ENCODE data around the gene ARHGEF37.
"Not testable (repeated sequence)": the region's sequence is repeated elsewhere in the genome, so short reads cannot be mapped to it uniquely, and the experiment has no call there.

Gene ARHGEF37

DNA sequence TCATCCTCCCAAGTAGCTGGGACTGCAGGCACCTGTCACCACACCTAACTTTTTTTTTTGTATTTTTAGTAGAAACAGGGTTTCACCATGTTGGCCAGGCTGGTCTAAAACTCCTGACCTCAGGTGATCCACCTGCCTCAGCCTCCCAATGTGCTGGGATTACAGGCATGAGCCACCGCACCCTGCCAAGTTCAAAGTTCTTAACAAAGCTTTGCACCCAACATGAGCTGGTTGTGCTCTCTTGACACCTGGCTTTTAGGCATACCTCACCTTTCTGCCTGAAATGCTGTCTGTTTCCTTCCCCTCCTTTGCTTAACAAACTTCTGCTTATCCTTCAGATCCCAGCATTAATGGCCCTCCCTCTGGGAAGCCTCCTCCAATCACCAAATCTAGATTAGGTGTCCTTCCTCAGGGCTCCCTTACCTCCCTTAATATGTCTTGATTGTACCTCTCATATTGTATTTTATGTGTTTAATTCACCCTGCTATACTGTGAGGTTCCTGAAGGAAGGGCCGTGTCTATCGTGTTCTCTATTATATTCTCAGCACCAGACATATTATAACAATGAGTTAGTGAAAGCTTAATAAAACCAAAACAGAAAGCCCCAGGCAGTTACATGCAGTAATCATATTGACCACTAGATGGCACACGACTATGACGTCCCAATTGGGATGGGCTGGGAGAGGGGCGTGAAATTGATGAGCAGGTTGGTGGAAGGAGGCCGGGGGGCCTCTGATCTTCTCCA, 86.0 kb downstream of the ARHGEF37 start:
- H3K4me3 ChIP-seq (ENCODE audit: low read depth, low read length): no peak overlapping the region
- TF ChIP-seq, protein P1, sequence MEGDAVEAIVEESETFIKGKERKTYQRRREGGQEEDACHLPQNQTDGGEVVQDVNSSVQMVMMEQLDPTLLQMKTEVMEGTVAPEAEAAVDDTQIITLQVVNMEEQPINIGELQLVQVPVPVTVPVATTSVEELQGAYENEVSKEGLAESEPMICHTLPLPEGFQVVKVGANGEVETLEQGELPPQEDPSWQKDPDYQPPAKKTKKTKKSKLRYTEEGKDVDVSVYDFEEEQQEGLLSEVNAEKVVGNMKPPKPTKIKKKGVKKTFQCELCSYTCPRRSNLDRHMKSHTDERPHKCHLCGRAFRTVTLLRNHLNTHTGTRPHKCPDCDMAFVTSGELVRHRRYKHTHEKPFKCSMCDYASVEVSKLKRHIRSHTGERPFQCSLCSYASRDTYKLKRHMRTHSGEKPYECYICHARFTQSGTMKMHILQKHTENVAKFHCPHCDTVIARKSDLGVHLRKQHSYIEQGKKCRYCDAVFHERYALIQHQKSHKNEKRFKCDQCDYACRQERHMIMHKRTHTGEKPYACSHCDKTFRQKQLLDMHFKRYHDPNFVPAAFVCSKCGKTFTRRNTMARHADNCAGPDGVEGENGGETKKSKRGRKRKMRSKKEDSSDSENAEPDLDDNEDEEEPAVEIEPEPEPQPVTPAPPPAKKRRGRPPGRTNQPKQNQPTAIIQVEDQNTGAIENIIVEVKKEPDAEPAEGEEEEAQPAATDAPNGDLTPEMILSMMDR (IDR thresholded peaks at IDR 0.05; ENCODE audit: low read depth, low read length): peak; percentile 84

DNA sequence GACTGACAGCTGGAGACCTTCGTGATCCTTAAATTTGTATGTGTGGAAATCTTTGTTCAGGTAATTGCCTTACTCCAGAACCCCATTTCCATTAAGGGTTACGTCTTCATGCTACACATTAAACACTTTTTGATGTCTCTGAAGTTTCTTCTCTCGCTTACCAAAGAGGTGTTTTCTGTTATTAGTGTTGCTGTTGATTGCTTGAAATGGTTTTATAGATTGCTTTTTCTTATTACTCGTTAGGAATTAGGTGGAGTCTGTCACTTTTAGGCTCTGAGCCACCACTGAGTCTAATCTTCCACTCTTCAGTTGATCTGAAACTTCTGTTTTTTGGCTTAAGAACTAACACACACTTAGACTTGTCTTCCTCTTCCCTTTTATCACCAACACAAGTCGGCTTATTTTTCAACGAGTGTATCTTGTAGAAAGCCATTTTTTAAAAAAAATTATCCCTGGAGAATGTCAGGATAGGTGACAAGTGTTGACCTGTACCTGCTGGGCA, 86.6 kb downstream of the ARHGEF37 start:
- no peak overlapping the region for H3K4me3 ChIP-seq (ENCODE audit: low read depth, low read length)
- TF ChIP-seq, protein P1 (IDR thresholded peaks at IDR 0.05; ENCODE audit: low read depth, low read length): no peak

DNA sequence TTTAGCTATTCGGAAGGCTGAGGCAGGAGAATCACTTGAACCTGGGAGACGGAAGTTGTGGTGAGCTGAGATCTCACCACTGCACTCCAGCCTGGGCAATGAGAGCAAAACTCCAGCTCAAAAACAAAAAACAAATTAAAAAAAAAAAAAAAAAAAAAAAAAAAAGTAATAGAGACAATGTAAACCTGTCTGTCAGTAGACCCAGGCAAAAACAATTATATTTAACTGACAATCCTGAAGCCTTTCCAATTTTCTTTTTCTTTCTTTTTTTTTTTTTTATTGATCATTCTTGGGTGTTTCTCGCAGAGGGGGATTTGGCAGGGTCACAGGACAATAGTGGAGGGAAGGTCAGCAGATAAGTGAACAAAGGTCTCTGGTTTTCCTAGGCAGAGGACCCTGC, 88.0 kb downstream of the ARHGEF37 start:
- not testable (repeated sequence) for H3K4me3 ChIP-seq (ENCODE audit: low read depth, low read length)

DNA sequence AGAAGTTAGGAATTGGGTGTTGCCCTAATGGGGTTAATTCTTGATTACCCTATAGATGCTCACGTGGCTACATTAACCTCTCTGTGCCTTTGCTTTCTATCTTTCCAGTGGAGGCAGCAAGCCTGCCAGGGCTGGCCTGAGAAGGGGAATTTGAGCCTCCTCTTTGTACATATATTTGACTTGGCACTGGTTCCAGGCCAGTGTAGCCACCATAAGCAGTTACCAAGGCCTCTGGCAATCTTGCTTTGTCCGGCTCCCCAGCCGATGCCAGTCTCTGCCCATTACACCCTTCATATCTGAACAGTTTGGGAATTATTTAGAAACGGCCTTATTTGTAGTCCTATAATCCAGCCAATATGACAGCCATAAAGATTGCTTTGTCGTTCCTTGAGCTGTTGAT, 90.2 kb downstream of the ARHGEF37 start:
- H3K4me3 ChIP-seq (ENCODE audit: low read depth, low read length): no peak overlapping the region
- TF ChIP-seq, protein P1 (IDR thresholded peaks at IDR 0.05; ENCODE audit: low read depth, low read length): no peak

DNA sequence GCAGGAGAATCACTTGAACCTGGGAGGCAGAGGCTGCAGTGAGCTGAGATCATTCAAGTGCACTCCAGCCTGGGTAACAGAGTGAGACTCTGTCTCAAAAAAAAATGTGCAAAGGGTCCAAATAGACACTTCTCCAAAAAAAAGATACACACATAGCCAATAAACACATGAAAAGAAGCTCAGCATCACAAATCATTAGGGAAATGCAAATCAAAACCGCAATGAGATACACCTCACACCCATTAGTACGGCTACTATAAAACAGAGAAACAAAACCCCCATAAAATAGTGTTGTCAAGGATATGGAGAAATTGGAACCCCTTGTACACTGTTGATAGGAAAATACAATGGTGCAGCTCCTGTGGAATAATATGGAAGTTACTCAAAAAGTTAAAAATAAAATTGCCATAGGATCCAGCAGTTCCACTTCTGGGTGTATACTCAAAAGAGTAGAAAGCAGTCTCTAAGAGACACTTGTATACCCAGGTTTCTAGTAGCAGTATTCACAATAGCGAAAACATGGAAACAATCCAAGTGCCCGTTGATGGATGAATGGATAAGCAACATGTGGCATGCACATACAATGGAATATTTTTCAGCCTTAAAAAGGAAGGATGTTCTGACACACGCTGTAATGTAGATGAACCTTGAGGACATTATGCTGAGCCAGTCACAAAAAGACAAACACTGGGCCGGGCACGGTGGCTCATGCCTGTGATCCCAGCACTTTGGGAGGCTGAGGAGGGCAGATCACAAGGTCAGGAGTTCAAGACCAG, 91.6 kb downstream of the ARHGEF37 start:
- no peak overlapping the region for H3K4me3 ChIP-seq (ENCODE audit: low read depth, low read length)
- TF ChIP-seq, protein P1 (IDR thresholded peaks at IDR 0.05; ENCODE audit: low read depth, low read length): no peak

DNA sequence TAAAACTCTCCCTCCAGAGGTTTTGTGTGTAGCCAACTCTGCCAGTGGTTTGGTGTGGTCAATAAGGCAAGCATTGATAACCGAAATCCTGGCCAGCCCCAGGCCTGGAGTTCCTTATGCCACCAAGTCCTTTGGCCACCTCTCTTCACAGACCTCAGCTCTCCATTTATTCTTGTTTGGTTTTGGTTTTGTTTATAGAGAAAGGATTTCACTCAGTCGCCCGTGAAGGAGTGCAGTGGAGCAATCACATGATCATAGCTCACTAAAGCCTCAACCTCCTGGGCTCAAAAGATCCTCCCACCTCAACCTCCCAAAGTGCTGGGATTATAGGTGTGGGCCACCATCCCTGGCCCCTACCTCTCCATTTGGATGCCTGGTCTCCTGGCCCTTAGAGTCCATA, 93.4 kb downstream of the ARHGEF37 start:
- H3K4me3 ChIP-seq (ENCODE audit: low read depth, low read length): no peak overlapping the region
- TF ChIP-seq, protein P1 (IDR thresholded peaks at IDR 0.05; ENCODE audit: low read depth, low read length): no peak

DNA sequence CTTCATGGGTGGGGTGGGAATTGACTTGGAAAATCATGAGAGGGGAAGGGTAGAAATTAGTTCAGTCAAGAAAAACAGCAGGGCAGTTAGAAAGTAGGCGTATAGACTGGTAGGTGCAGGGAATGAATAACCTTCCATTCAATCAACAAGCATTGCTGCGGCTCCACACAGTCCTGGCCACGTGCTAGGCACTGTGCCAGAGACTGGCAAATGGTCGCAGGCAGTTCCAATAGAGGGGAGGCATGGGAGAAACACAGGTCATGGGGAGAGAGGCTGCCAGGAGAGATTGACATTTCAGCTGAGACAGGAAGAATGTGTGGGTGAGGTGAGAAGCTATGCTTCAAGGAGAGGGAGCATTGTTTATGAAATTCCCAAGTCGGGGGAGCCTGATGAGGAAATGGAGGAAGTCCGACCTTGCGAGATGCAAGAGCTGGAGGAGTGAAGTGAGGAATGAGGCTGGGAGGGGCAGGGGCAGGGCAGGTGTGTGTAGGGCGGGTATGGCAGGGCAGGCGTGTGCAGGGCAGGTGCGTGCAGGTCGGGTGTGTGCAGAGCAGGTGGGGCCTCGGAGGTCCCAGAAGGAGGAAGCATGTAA, 94.4 kb downstream of the ARHGEF37 start:
- no peak overlapping the region for H3K4me3 ChIP-seq (ENCODE audit: low read depth, low read length)
- TF ChIP-seq, protein P1 (IDR thresholded peaks at IDR 0.05; ENCODE audit: low read depth, low read length): no peak
